Measurements from ENCODE around the gene CFAP46.

CFAP46 gene

GRCh38 chr10:132921818-132922807 is 20.3 kb downstream of the CFAP46 start:
- ATAC-seq, result no peak
- no peaks in the 10 kb centered on the region for H3K27me3 Mint-ChIP-seq
- no peak for DNase-seq
- H3K4me3 Mint-ChIP-seq, result no peak overlapping the region
- H3K9me3 Mint-ChIP-seq, result no peaks in the 10 kb centered on the region
- H3K4me1 Mint-ChIP-seq, result no peaks in the 10 kb centered on the region
- no peak overlapping the region for H3K27ac Mint-ChIP-seq

- H3K4me1 Mint-ChIP-seq, result no peaks in the 10 kb centered on the region
- ATAC-seq (no peak), DNase-seq (no peak)
- H3K9me3 Mint-ChIP-seq, result no peaks in the 10 kb centered on the region
- no peak overlapping the region for H3K4me3 Mint-ChIP-seq
- no peak overlapping the region for H3K27ac Mint-ChIP-seq
- H3K27me3 Mint-ChIP-seq, result no peaks in the 10 kb centered on the region
Observed at GRCh38 chr10:132921086-132921485, 21.3 kb downstream of the CFAP46 start.

GRCh38 chr10:132920101-132920925 is 22.1 kb downstream of the CFAP46 start:
- Mint-ChIP-seq H3K9me3 (no peaks in the 10 kb centered on the region), H3K27ac (no peak overlapping the region), H3K4me1 (no peaks in the 10 kb centered on the region), H3K27me3 (no peaks in the 10 kb centered on the region), H3K4me3 (no peak overlapping the region)
- ATAC-seq (no peak), DNase-seq (no peak)

- DNase-seq (no peak), ATAC-seq (no peak)
- H3K27ac Mint-ChIP-seq, result no peak overlapping the region
- no peak overlapping the region for H3K4me3 Mint-ChIP-seq
- no peaks in the 10 kb centered on the region for H3K4me1 Mint-ChIP-seq
- H3K9me3 Mint-ChIP-seq, result no peaks in the 10 kb centered on the region
- no peaks in the 10 kb centered on the region for H3K27me3 Mint-ChIP-seq
Observed at GRCh38 chr10:132919374-132920100, 22.8 kb downstream of the CFAP46 start.

GRCh38 chr10:132918617-132919373 is 23.6 kb downstream of the CFAP46 start:
- no peak for ATAC-seq
- H3K9me3 Mint-ChIP-seq, result no peaks in the 10 kb centered on the region
- DNase-seq, result no peak
- no peaks in the 10 kb centered on the region for H3K4me1 Mint-ChIP-seq
- H3K27ac Mint-ChIP-seq, result no peak overlapping the region
- no peaks in the 10 kb centered on the region for H3K27me3 Mint-ChIP-seq
- H3K4me3 Mint-ChIP-seq, result no peak overlapping the region

GRCh38 chr10:132918264-132918616 is 24.1 kb downstream of the CFAP46 start:
- Mint-ChIP-seq H3K27me3 (no peaks in the 10 kb centered on the region), H3K27ac (no peak overlapping the region), H3K4me1 (no peaks in the 10 kb centered on the region), H3K9me3 (no peaks in the 10 kb centered on the region), H3K4me3 (no peak overlapping the region)
- no peak for DNase-seq
- no peak for ATAC-seq

GRCh38 chr10:132916956-132917666 is 25.3 kb downstream of the CFAP46 start:
- H3K4me3 Mint-ChIP-seq, result no peak overlapping the region

GRCh38 chr10:132916421-132916841 is 25.9 kb downstream of the CFAP46 start:
- ATAC-seq (no peak), DNase-seq (no peak)
- Mint-ChIP-seq H3K4me3 (no peak overlapping the region), H3K27ac (no peak overlapping the region), H3K9me3 (no peaks in the 10 kb centered on the region), H3K4me1 (no peaks in the 10 kb centered on the region), H3K27me3 (no peaks in the 10 kb centered on the region)

More at GRCh38 chr10:132916956-132917666, 25.3 kb downstream of the CFAP46 start:
- DNase-seq (no peak), ATAC-seq (no peak)
- Mint-ChIP-seq H3K27ac (no peak overlapping the region), H3K9me3 (no peaks in the 10 kb centered on the region), H3K4me1 (no peaks in the 10 kb centered on the region), H3K27me3 (no peaks in the 10 kb centered on the region)

GRCh38 chr10:132915411-132915810 is 27.0 kb downstream of the CFAP46 start:
- Mint-ChIP-seq H3K9me3 (no peaks in the 10 kb centered on the region), H3K27me3 (no peaks in the 10 kb centered on the region), H3K4me1 (no peaks in the 10 kb centered on the region), H3K4me3 (no peak overlapping the region), H3K27ac (no peak overlapping the region)
- DNase-seq (no peak), ATAC-seq (no peak)

GRCh38 chr10:132914732-132915131 is 27.6 kb downstream of the CFAP46 start:
- Mint-ChIP-seq H3K4me3 (no peak overlapping the region), H3K9me3 (no peaks in the 10 kb centered on the region), H3K4me1 (no peaks in the 10 kb centered on the region), H3K27ac (no peak overlapping the region), H3K27me3 (no peaks in the 10 kb centered on the region)
- no peak for DNase-seq
- no peak for ATAC-seq

DNA sequence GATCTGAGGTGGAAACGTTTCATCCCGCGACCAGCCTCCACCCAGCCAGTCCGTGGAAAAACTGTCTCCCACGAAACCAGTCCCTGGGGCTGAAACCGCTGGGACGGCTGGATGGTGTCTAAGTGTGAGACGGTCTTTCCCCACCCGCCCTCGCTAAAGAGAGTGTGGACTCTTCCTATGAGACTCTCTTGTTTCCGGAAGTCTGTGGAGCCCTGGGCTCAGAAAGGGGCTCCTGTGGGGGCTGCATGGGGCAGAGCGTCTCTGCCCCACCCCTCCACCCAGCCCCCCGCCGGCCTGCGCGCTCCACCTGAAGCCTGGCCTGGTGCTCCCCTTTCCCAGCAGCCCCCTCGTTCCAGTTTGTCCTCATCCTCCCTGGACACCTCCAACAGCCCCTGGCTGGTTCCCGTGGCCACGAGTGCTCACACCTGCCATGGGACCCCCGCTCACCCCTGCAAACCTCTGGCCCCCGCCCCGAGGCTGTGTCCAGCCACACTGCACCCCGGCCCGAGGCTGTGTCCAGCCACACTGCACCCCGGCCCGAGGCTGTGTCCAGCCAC is 28.7 kb downstream of the CFAP46 start:
- DNase-seq (no peak), ATAC-seq (no peak)
- H3K9me3 Mint-ChIP-seq, result no peaks in the 10 kb centered on the region
- no peak overlapping the region for H3K4me3 Mint-ChIP-seq
- no peaks in the 10 kb centered on the region for H3K4me1 Mint-ChIP-seq
- no peaks in the 10 kb centered on the region for H3K27me3 Mint-ChIP-seq
- H3K27ac Mint-ChIP-seq, result no peak overlapping the region

- H3K27ac Mint-ChIP-seq, result no peak overlapping the region
- no peak overlapping the region for H3K4me3 Mint-ChIP-seq
- no peak for ATAC-seq
- H3K27me3 Mint-ChIP-seq, result no peaks in the 10 kb centered on the region
- H3K4me1 Mint-ChIP-seq, result no peaks in the 10 kb centered on the region
- H3K9me3 Mint-ChIP-seq, result no peaks in the 10 kb centered on the region
- DNase-seq, result no peak
Observed at GRCh38 chr10:132912713-132913558, 29.4 kb downstream of the CFAP46 start.

DNA sequence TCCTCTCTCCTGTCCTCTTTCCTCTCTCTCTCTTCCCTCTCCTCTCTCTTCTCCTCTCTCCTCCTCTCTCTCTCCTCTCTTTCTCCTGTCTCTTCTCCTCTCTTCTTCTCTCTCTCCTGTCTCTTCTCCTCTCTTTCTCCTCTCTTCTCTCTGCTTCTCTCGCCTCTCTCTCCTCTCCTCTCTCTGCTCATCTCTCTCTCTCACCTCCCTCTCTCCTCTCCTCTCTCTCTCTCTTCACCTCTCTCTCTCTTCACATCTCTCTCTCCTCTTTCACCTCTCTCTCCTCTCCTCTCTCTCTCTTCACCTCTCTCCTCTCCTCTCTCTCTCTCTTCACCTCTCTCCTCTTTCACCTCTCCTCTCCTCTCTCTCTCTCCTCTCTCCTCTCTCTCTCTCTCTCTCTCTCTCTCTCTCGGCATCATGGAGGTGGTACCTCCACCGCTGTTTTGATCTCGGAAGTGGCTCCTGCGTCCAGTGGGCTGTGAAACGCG is 30.1 kb downstream of the CFAP46 start:
- no peak for ATAC-seq
- Mint-ChIP-seq H3K27me3 (peaks cover under 1% of the 10 kb centered on the region), H3K27ac (no peak overlapping the region), H3K4me3 (no peak overlapping the region), H3K9me3 (no peaks in the 10 kb centered on the region), H3K4me1 (no peaks in the 10 kb centered on the region)
- DNase-seq, result no peak

Data from stimulated activated naive CD8-positive, alpha-beta T cell treated with anti-CD3 and anti-CD28 coated beads, Interleukin-15, amount 100 ng/mL, for 72 hours (primary cell).